ENCODE measurements around the gene SOCS3. TPM values are rescaled to one million over a fixed set of nuclear protein-coding genes. Genes with fewer than 3 reads are reported as not detected.

The SOCS3 gene
- total RNA-seq, 2 experiments from 2014 or later: 150 to 162 TPM

Other genes with a start within 250 kb of the SOCS3 start
- 100 to 1,000 TPM; 138 to 145 TPM for gene TMC6, start 231.3 kb downstream of the SOCS3 start, total RNA-seq
- gene TMC8, start 229.3 kb downstream of the SOCS3 start, total RNA-seq: 100 to 1,000 TPM; 123 to 139 TPM
- not detected for gene C17orf99, start 213.7 kb downstream of the SOCS3 start, total RNA-seq
- 10 to 100 TPM; 79.1 to 89.2 TPM for gene SYNGR2, start 191.5 kb downstream of the SOCS3 start, total RNA-seq
- gene TK1, start 173.0 kb downstream of the SOCS3 start, total RNA-seq: 100 to 1,000 TPM; 157 to 195 TPM
- 10 to 100 TPM; 26.3 to 26.7 TPM for gene AFMID, start 172.7 kb downstream of the SOCS3 start, total RNA-seq
- 100 to 1,000 TPM; 100 to 107 TPM for gene BIRC5, start 145.8 kb downstream of the SOCS3 start, total RNA-seq
- not detected for gene TMEM235, start 128.4 kb downstream of the SOCS3 start, total RNA-seq
- 10 to 100 TPM; 73.3 to 75.0 TPM for gene PGS1, start 18.6 kb upstream of the SOCS3 start, total RNA-seq
- under 1 TPM; 0.12 to 0.14 TPM for gene DNAH17, start 217.3 kb upstream of the SOCS3 start, total RNA-seq